Hepatocyte (in vitro differentiated cells): Measurements from ENCODE around the gene BUB1B. TPM values are rescaled to one million over a fixed set of nuclear protein-coding genes. Genes with fewer than 3 reads are reported as not detected.

Experiments used
- DNase-seq: peaks from one replicate; pipeline ENCODE4 v3.0.0-alpha.2; 2016; ENCODE audit warnings: low spot score
- H2AFZ ChIP-seq: fragments of 200-600 bp; sonication (generic); 2 replicates; pipeline ENCODE4 v1.6.0; 2016; ENCODE audit warnings: antibody characterized with exemption, mild to moderate bottlenecking
- H3K27ac ChIP-seq: fragments of 200-600 bp; sonication (generic); 2 replicates; pipeline ENCODE4 v1.5.1; 2016; ENCODE audit warnings: mild to moderate bottlenecking
- H3K27me3 ChIP-seq: fragments of 200-600 bp; sonication (generic); 2 replicates; pipeline ENCODE4 v1.6.1; 2016
- H3K36me3 ChIP-seq: fragments of 200-600 bp; sonication (generic); replicated peaks from 2 replicates; pipeline ENCODE4 v1.5.1; 2016; ENCODE audit warnings: low read depth; ENCODE audit not compliant: insufficient read depth
- H3K4me1 ChIP-seq: fragments of 200-600 bp; sonication (generic); 2 replicates; pipeline ENCODE4 v1.5.1; 2016; ENCODE audit warnings: mild to moderate bottlenecking, moderate library complexity; ENCODE audit not compliant: insufficient read depth
- H3K4me2 ChIP-seq: fragments of 200-600 bp; sonication (generic); 2 replicates; pipeline ENCODE4 v1.6.0; 2016
- H3K4me3 ChIP-seq: fragments of 200-600 bp; sonication (generic); 2 replicates; pipeline ENCODE4 v1.5.1; 2016; ENCODE audit warnings: mild to moderate bottlenecking
- H3K79me2 ChIP-seq: fragments of 200-600 bp; sonication (generic); 2 replicates; pipeline ENCODE4 v1.6.0; 2017; ENCODE audit warnings: mild to moderate bottlenecking
- H3K9me2 ChIP-seq: fragments of 200-600 bp; sonication (generic); replicated peaks from 2 replicates; pipeline ENCODE4 v1.6.0; 2017; ENCODE audit warnings: mild to moderate bottlenecking; ENCODE audit not compliant: insufficient read depth
- H3K9me3 ChIP-seq: fragments of 200-600 bp; sonication (generic); 2 replicates; pipeline ENCODE4 v1.5.1; 2016; ENCODE audit warnings: low read depth, mild to moderate bottlenecking
- H4K20me1 ChIP-seq: fragments of 200-600 bp; sonication (generic); 2 replicates; pipeline ENCODE4 v1.6.0; 2016; ENCODE audit warnings: mild to moderate bottlenecking; ENCODE audit not compliant: insufficient read depth, poor library complexity, severe bottlenecking
- EZH2 ChIP-seq: fragments of 200-600 bp; sonication (generic); IDR thresholded peaks from 2 replicates; pipeline ENCODE4 v1.6.1; 2016; ENCODE audit warnings: antibody characterized with exemption, mild to moderate bottlenecking, borderline replicate concordance
- EZH2phosphoT487 ChIP-seq: fragments of 200-600 bp; sonication (generic); IDR thresholded peaks from one replicate; pipeline ENCODE4 v1.6.1; 2018; ENCODE audit warnings: antibody characterized with exemption, mild to moderate bottlenecking, low read depth, moderate library complexity; ENCODE audit not compliant: unreplicated experiment, severe bottlenecking
- WGBS: methylation state at CpG from one replicate; pipeline ENCODE4 v1.1.6; 2016; ENCODE audit warnings: low lambda C conversion rate; ENCODE audit errors: missing lambda C conversion rate; 5-methylcytosine and 5-hydroxymethylcytosine counted together
- polyA plus RNA-seq: library from polyadenylated mRNA; unstranded; fragments of >200 nt; fragmentation: Nextera tagmentation; extraction: Ambion mirVana; gene quantifications from 2 replicates; pipeline ENCODE4 v1.2.1, GENCODE V29; 2016
- total RNA-seq: library from RNA; depleted of rRNA; stranded (reverse); fragments of >200 nt; gene quantifications from 2 replicates; pipeline ENCODE4 v1.2.3, GENCODE V29; 2014
- TF ChIP-seq, protein P1 (sequence below): fragments of 200-600 bp; sonication (generic); IDR thresholded peaks from 2 replicates; pipeline ENCODE4 v1.5.1; 2016; ENCODE audit warnings: antibody characterized with exemption, mild to moderate bottlenecking; ENCODE audit not compliant: poor library complexity

BUB1B gene
- total and polyA plus RNA-seq, 2 experiments from 2014 or later = 5.3 to 11.9 TPM

DNA sequence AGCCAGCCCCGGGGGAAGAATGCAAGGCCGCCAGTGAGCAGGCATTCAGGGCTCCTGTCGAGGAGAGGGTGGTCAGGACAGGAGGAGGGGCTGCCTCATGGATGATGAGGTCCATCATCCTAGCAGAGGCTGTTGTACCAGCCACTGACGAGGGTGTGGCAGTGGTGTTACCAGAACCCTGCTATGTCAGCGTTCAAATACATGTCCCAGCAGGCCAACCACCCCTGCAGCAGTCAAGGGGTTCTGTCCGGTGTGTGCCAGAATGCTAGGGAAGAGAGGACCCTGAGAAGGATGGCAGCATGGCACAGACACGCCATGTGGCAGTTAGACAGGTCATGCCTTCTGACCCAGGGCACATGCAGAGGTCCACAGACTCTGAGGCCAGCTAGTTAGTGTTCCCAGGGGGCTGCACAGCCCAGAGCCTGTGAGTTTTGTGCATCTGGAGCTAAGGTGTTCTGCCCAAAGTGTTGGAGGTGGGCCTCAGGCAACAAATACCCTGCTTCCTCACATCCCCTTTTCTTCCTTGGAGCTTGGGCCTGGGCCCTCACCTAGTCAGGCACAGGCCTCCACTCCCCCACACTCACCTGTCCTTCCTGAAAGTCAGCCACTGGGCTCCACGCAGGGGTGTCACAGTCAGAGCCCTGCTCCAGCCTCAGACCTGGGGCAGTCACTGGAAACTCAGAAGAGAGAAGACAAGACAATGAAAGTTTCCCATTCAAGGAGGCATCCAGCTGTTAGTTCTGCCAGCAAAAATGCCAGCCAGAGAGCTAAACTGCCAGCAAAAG lies 85.8 kb downstream of the BUB1B start:
- Histone ChIP-seq H3K36me3 (no peaks in the 10 kb centered on the region), H3K4me2 (no peak overlapping the region), H3K79me2 (no peaks in the 10 kb centered on the region), H3K9me2 (no peaks in the 10 kb centered on the region), H3K9me3 (no peaks in the 10 kb centered on the region), H3K4me3 (no peak overlapping the region), H3K4me1 (peaks cover 9% of the 10 kb centered on the region), H4K20me1 (no peaks in the 10 kb centered on the region), H3K27ac (no peak overlapping the region), H2AFZ (no peak overlapping the region), H3K27me3 (peaks cover 11% of the 10 kb centered on the region)
- TF ChIP-seq EZH2phosphoT487 (no peak), EZH2 (no peak)
- DNase-seq = no peak
- 93% methylated on average over 8 of the region's 8 CpGs for whole genome bisulfite sequencing

DNA sequence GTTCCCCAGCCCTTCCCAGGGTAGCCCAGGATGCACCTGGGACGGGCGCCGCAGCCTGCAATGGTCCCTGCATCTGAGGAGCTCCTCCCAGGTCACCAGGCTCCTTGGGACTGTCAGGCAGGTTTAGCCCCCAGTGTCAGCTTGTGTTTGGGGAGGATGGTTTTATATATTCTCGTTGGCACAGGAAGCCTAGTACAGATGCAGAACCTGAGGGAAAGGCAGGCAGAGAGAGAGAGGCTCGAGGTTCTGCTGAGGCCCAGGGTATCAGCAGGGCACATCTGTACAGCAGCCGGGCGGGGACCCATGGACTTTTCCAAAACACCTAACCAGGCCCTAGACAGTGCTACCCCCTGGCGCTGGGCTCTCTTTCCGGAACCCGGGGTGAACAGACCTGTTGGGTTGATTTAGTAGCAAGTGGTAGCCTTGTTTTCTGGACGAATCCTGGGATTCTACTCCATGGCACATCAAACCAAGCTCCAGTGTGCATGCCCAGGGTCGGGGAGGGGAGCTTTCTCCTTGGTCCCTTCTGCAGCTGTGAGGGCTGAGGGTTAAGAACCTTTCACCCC lies 86.6 kb downstream of the BUB1B start:
- Histone ChIP-seq H3K4me1 (peaks cover 9% of the 10 kb centered on the region), H3K4me2 (no peak overlapping the region), H3K79me2 (no peaks in the 10 kb centered on the region), H3K27ac (no peak overlapping the region), H2AFZ (no peak overlapping the region), H3K27me3 (peaks cover 15% of the 10 kb centered on the region), H3K9me2 (no peaks in the 10 kb centered on the region), H3K4me3 (no peak overlapping the region), H3K36me3 (no peaks in the 10 kb centered on the region), H3K9me3 (no peaks in the 10 kb centered on the region), H4K20me1 (no peaks in the 10 kb centered on the region)
- WGBS = 93% methylated on average over 12 of the region's 12 CpGs
- TF ChIP-seq, protein P1, sequence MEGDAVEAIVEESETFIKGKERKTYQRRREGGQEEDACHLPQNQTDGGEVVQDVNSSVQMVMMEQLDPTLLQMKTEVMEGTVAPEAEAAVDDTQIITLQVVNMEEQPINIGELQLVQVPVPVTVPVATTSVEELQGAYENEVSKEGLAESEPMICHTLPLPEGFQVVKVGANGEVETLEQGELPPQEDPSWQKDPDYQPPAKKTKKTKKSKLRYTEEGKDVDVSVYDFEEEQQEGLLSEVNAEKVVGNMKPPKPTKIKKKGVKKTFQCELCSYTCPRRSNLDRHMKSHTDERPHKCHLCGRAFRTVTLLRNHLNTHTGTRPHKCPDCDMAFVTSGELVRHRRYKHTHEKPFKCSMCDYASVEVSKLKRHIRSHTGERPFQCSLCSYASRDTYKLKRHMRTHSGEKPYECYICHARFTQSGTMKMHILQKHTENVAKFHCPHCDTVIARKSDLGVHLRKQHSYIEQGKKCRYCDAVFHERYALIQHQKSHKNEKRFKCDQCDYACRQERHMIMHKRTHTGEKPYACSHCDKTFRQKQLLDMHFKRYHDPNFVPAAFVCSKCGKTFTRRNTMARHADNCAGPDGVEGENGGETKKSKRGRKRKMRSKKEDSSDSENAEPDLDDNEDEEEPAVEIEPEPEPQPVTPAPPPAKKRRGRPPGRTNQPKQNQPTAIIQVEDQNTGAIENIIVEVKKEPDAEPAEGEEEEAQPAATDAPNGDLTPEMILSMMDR = no peak
- TF ChIP-seq EZH2 = no peak
- no peak for TF ChIP-seq EZH2phosphoT487
- DNase-seq = no peak

DNA sequence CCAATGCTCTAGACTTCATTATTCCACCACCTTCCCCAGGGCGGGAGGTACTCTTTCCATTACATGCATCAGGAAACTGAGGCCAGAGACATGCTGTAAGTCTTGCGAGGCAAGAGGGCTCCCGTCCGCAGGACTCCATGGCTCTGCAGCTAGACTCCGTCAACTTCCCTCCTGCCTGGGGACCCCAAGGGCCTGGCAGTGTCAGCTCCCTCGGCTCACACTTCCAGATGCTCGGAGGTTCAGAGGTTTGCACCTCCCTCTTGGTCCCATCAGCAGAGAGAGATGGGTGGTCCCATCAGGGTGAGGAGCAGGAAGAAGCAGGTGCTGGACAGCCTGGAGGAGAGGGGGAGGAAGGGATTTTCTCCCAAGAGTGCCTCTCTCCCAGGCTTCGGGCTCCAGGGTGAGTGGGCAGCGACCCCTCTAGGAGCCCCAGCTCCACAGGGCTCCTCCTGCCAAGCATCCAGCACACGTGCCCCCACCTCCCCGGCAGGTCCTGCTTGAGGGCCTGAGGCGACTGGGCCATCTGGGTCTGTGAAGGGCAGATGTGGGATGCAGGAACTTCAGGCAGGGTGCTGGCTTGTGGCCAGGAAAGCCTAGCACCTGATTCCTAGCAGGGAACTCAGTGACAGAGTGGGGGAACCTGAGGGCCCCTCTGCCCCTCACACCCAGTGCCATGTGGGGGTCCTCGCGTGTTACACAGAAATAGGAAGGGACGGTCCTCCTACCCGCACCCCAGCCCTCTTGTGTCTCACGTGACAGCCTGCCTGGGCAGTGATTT lies 87.3 kb downstream of the BUB1B start:
- TF ChIP-seq EZH2 = no peak
- TF ChIP-seq, protein P1 = no peak
- no peak for TF ChIP-seq EZH2phosphoT487

More for the DNA sequence above, 87.3 kb downstream of the BUB1B start:
- H3K9me2 ChIP-seq = no peaks in the 10 kb centered on the region
- H4K20me1 ChIP-seq = no peaks in the 10 kb centered on the region
- 91% methylated on average over 17 of the region's 17 CpGs for WGBS
- no peak overlapping the region for H3K27ac ChIP-seq
- H2AFZ ChIP-seq = no peak overlapping the region
- H3K4me2 ChIP-seq = no peak overlapping the region
- peaks cover 15% of the 10 kb centered on the region for H3K27me3 ChIP-seq
- no peaks in the 10 kb centered on the region for H3K36me3 ChIP-seq
- no peaks in the 10 kb centered on the region for H3K9me3 ChIP-seq
- H3K4me1 ChIP-seq = peaks cover 10% of the 10 kb centered on the region
- no peak overlapping the region for H3K4me3 ChIP-seq
- no peak for DNase-seq
- no peaks in the 10 kb centered on the region for H3K79me2 ChIP-seq
